Thoracic aorta (tissue), 2 donors: ENCODE results near the gene DUSP22. TPM values are rescaled to one million over a fixed set of nuclear protein-coding genes. Genes with fewer than 3 reads are reported as not detected.

Experiments used
- ATAC-seq: fragments of 150-250 bp; one replicate; pipeline ENCODE4 v1.8.0; 2017; ENCODE audit warnings: low read depth; ENCODE audit not compliant: insufficient number of reproducible peaks, low FRiP score
- DNase-seq: peaks from one replicate; pipeline ENCODE4 v3.0.0-alpha.2; 2020; ENCODE audit warnings: low spot score
- H3K27ac ChIP-seq, 2 donors: fragments of 200-600 bp; sonication (generic); 1 replicate in 1 of 2; 2 replicates in 1 of 2; pipeline ENCODE4 v1.5.1; 2016; ENCODE audit warnings: mild to moderate bottlenecking in 2 of 2, moderate library complexity in 2 of 2
- H3K27me3 ChIP-seq: fragments of 200-600 bp; sonication (generic); replicated peaks from 2 replicates; pipeline ENCODE4 v1.6.0; 2016; ENCODE audit warnings: mild to moderate bottlenecking; ENCODE audit not compliant: insufficient read depth
- H3K36me3 ChIP-seq: fragments of 200-600 bp; sonication (generic); one replicate; pipeline ENCODE4 v1.5.1; 2016
- H3K4me1 ChIP-seq, 2 donors: fragments of 200-600 bp; sonication (generic); 1 replicate in 1 of 2; 2 replicates in 1 of 2; pipeline versions ENCODE4 v1.5.1 to v1.6.0; 2016; ENCODE audit warnings: low read depth in 2 of 2, mild to moderate bottlenecking in 1 of 2; ENCODE audit not compliant: control insufficient read depth in 1 of 2
- H3K4me3 ChIP-seq: fragments of 200-600 bp; sonication (generic); 2 replicates; pipeline ENCODE4 v1.5.1; 2016; ENCODE audit warnings: mild to moderate bottlenecking
- H3K9me3 ChIP-seq: fragments of 200-600 bp; sonication (generic); 2 replicates; pipeline ENCODE4 v1.5.1; 2016
- CTCF ChIP-seq: fragments of 200-600 bp; sonication (generic); IDR thresholded peaks from one replicate; pipeline ENCODE4 v1.5.1; 2019; ENCODE audit warnings: antibody characterized with exemption
- total RNA-seq, 2 donors: library from RNA; depleted of rRNA; stranded (reverse); fragments of >200 nt; gene quantifications; one replicate each; pipeline versions ENCODE4 v1.1.0 to v1.2.3, GENCODE V29; 2016

Gene DUSP22
- total RNA-seq, 2 donors from 2014 or later = 49.0 to 74.6 TPM

DNA sequence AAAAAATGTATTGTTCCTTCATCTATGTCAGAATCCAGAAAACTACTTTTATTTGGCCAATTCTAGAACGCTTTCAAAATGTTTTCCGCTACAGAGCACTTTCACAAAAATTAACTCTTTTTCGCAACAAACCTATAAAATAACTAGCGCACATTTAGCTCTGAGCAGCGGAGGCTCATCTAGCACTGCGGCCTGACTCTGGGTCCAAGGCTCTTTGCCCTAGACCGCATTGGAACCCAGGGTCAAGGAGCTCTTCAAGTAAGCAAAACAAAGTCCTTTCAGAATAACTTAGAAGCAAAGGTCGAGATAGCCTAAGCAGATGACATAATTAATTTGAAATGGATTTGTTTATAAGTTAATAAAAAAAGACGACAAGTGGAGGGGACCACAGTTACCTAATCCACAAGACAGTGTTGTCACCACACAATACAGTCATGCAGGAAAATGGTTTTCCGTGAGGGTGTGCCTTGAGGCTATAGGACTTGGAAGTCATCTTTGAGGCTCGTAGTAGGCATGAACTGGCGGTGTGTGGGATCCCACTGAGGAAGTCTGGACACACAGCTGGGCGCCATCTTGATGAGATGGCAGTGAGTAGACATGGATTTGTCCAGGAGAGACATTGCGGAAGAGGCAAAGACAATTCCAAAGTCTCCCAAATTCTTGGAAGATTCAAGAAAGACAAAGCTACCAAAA, 70.1 kb downstream of the DUSP22 start:
- Histone ChIP-seq H3K9me3 (peaks cover 3% of the 10 kb centered on the region), H3K27me3 (no peaks in the 10 kb centered on the region), H3K27ac (no peak overlapping the region), H3K36me3 (no peaks in the 10 kb centered on the region), H3K4me3 (no peak overlapping the region), H3K4me1 (no peaks in the 10 kb centered on the region)
- DNase-seq (no peak), ATAC-seq (no peak)
- TF ChIP-seq CTCF = no peak

- ATAC-seq (no peak), DNase-seq (no peak)
- Histone ChIP-seq H3K9me3 (peaks cover 3% of the 10 kb centered on the region), H3K27me3 (no peaks in the 10 kb centered on the region), H3K36me3 (no peaks in the 10 kb centered on the region), H3K4me1 (no peaks in the 10 kb centered on the region), H3K4me3 (no peak overlapping the region), H3K27ac (no peak overlapping the region)
- TF ChIP-seq CTCF = no peak
Measured at GRCh38 chr6:362924-363249, 70.6 kb downstream of the DUSP22 start.

DNA sequence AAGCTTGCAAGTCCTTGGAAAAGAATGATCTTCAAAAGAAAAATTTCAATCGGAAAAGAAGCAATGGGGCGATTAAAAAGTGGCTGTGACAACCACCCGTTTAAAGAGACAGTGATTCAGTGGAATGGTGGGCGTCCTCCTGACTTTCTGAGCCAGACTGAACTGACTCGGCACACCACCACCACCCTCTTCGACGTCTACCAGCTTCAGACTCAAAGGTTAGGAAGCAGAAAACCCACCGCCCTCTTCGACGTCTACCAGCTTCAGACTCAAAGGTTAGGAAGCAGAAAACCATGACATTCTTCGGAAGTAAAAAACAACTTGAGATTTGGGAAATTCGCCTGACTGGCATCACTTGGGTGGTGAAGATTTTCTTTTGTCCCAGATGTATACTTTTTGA, 71.0 kb downstream of the DUSP22 start:
- no peak for ATAC-seq

DNA sequence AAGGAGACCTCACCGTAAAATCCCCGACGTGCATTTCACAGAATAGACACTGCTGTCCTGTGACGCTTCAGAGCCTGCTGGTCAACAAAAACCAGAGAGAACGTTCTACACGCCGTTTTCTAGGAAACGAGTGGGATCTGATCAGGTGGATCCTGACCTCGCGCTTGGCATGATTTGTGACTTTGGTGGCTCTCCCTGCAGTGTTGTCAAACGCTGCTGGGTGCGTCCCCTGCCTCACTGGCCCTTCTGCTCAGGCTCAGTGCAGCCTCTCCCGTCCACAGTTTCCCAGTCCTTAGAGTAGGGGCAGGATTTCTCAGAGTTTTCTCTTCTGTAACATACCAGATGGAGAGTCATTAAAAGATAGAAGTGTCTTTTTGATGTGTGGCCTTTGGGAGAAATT, 71.6 kb downstream of the DUSP22 start:
- DNase-seq = no peak
- no peak for TF ChIP-seq CTCF
- Histone ChIP-seq H3K9me3 (peaks cover 3% of the 10 kb centered on the region), H3K27me3 (no peaks in the 10 kb centered on the region), H3K4me3 (no peak overlapping the region), H3K4me1 (no peaks in the 10 kb centered on the region), H3K36me3 (no peaks in the 10 kb centered on the region), H3K27ac (no peak overlapping the region)
- ATAC-seq = no peak

More for the DNA sequence above, 71.0 kb downstream of the DUSP22 start:
- Histone ChIP-seq H3K4me1 (no peaks in the 10 kb centered on the region), H3K9me3 (peaks cover 3% of the 10 kb centered on the region), H3K27ac (no peak overlapping the region), H3K36me3 (no peaks in the 10 kb centered on the region), H3K27me3 (no peaks in the 10 kb centered on the region), H3K4me3 (no peak overlapping the region)
- DNase-seq = no peak
- TF ChIP-seq CTCF = no peak

DNA sequence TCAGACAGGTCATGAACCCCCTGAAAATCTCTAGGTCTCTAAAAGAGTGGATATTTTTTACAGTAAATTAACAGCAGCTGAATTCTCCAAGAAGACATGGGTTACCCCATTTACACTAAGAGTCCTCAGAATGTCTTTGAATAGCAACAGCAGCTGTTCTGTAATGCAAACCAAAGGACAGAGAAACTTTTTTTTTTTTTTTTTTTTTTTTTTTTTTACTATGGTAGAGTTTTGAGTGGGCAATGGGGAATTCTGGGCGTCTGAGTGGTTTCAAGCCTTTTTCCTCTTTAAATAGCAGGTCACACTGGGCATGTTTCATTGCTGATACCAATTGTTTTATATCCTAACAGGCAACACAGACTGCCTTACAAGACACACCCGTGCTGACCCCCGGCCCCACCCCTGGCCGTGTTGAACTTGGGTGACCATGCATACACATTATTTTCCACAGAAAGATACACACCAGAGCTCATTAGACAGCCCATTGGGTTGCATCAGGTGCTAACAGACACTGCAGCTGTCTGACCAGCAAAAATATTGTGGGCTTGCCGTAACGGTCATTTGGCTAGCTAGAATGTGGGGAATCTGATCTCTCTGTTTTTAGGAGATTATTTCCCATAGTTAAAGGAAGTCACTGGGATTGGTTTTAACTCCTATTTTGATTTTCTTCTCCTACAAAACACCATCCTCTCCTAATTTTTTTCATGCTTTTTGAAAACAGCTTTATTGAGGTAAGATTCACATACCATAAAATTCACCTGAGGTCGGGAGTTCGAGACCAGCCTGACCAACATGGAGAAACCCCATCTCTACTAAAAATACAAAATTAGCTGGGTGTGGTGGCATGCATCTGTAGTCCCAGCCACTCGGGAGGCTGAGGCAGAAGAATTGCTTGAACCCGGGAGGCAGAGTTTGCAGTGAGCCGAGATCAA, 72.6 kb downstream of the DUSP22 start:
- H3K36me3 ChIP-seq = no peaks in the 10 kb centered on the region
- peaks cover 3% of the 10 kb centered on the region for H3K9me3 ChIP-seq
- no peak overlapping the region for H3K4me3 ChIP-seq
- ATAC-seq (no peak), DNase-seq (no peak)
- no peak for TF ChIP-seq CTCF
- no peaks in the 10 kb centered on the region for H3K27me3 ChIP-seq
- H3K27ac ChIP-seq = no peak overlapping the region
- no peaks in the 10 kb centered on the region for H3K4me1 ChIP-seq
